C4-2B (cell line): ENCODE results near the gene PSMB2.

Experiments used
- ZFX ChIP-seq: fragments of 450-650 bp; IDR thresholded peaks from 2 replicates; pipeline ENCODE4 v1.6.1; 2017
- TF ChIP-seq, protein P1 (sequence below): fragments of 450-650 bp; conservative IDR thresholded peaks from 2 replicates; pipeline ENCODE4 v1.5.1; 2017; ENCODE audit warnings: mild to moderate bottlenecking

DNA sequence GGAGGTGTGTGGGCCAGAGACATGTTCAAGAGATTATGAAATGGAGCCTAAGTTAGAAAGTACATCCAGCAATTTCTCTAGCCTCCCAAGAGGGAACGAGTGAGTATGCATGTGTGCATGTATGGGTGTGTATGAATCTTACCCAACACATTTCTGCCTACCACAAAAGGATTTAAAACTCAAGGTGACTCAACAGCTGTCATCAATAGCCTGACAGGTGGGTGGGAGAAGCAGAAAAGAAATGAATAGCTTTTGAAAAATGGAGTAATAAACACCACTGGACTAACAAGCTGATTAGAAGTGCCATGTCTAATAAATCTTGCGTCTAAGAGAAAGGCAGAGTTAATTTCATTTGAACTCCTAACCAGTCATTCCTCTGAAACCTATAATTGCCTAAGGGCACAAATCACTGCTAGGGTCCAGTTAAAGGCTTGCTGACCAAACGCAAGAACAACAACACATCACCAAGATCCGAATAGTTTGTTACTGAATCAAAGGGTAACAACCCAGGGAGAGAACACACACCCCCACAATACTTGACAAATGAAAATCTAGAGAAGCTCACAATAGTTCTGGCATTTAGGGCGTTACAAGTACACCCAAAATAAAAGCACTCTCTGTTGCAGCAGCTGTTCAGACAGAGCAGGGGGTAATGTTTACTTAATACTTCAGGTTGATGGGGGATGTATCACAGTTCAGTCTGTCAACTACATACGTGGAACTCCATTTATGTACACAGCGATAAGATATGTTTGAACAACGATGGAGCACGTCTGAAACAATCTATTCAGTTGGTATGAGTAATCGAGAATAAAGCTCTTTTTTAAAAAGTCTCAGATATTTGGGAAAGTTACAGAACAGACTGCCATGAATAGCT, 85.5 kb downstream of the PSMB2 start:
- TF ChIP-seq, protein P1, sequence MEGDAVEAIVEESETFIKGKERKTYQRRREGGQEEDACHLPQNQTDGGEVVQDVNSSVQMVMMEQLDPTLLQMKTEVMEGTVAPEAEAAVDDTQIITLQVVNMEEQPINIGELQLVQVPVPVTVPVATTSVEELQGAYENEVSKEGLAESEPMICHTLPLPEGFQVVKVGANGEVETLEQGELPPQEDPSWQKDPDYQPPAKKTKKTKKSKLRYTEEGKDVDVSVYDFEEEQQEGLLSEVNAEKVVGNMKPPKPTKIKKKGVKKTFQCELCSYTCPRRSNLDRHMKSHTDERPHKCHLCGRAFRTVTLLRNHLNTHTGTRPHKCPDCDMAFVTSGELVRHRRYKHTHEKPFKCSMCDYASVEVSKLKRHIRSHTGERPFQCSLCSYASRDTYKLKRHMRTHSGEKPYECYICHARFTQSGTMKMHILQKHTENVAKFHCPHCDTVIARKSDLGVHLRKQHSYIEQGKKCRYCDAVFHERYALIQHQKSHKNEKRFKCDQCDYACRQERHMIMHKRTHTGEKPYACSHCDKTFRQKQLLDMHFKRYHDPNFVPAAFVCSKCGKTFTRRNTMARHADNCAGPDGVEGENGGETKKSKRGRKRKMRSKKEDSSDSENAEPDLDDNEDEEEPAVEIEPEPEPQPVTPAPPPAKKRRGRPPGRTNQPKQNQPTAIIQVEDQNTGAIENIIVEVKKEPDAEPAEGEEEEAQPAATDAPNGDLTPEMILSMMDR, result no peak
- TF ChIP-seq ZFX, result no peak
